ENCODE results near the gene THRSP. TPM values are rescaled to one million over a fixed set of nuclear protein-coding genes. Genes with fewer than 3 reads are reported as not detected.
"Not testable (repeated sequence)": the region's sequence is repeated elsewhere in the genome, so short reads cannot be mapped to it uniquely, and the experiment has no call there.

The THRSP gene
- not detected in 2 replicates for total RNA-seq (2014; rRNA removed; shearing (Covaris generic))

GRCh38 chr11:78063440-78064181 is at the start of gene THRSP:
TSS of gene THRSP (plus strand) at chr11:78063861. CDS start at chr11:78063882, 21 bp downstream.
- H3K4me3 ChIP-seq: no peak within 1 kb of the TSS
- H3K36me3 ChIP-seq: peaks cover 9% of the 10 kb centered on the region
- no peaks in the 10 kb centered on the region for H3K27me3 ChIP-seq
- H3K4me1 ChIP-seq: no peaks in the 10 kb centered on the region
- H3K9me3 ChIP-seq (replicated peaks): no peaks in the 10 kb centered on the region
- DNase-seq: no peak
- H3K27ac ChIP-seq: no peak within 1 kb of the TSS

GRCh38 chr11:78014937-78015520 is 48.6 kb upstream of the THRSP start:
- not testable (repeated sequence) for H3K4me3 ChIP-seq, H3K27ac ChIP-seq, DNase-seq

GRCh38 chr11:78015878-78016277 is 47.8 kb upstream of the THRSP start:
- H3K9me3 ChIP-seq (replicated peaks): no peaks in the 10 kb centered on the region
- H3K27me3 ChIP-seq: no peaks in the 10 kb centered on the region
- H3K4me3 ChIP-seq: no peak overlapping the region
- peaks cover 5% of the 10 kb centered on the region; the same call in 1 of the 2 replicates for H3K4me1 ChIP-seq
- H3K27ac ChIP-seq: no peak overlapping the region
- DNase-seq: no peak
- H3K36me3 ChIP-seq: no peaks in the 10 kb centered on the region

More at GRCh38 chr11:78014937-78015520, 48.6 kb upstream of the THRSP start:
- not testable (repeated sequence) for H3K9me3 ChIP-seq (replicated peaks); H3K36me3 ChIP-seq; H3K27me3 ChIP-seq; H3K4me1 ChIP-seq

GRCh38 chr11:78019808-78020207 is 43.9 kb upstream of the THRSP start:
- peaks cover 5% of the 10 kb centered on the region; the same call in 1 of the 2 replicates for H3K4me1 ChIP-seq
- DNase-seq: no peak
- H3K36me3 ChIP-seq: no peaks in the 10 kb centered on the region
- no peaks in the 10 kb centered on the region for H3K9me3 ChIP-seq (replicated peaks)
- no peak overlapping the region for H3K27ac ChIP-seq
- no peaks in the 10 kb centered on the region for H3K27me3 ChIP-seq
- H3K4me3 ChIP-seq: no peak overlapping the region

- no peak for DNase-seq
- no peaks in the 10 kb centered on the region for H3K9me3 ChIP-seq (replicated peaks)
- H3K4me1 ChIP-seq: peaks cover 5% of the 10 kb centered on the region; the same call in 1 of the 2 replicates
- H3K27me3 ChIP-seq: no peaks in the 10 kb centered on the region
- H3K27ac ChIP-seq: no peak overlapping the region
- no peak overlapping the region for H3K4me3 ChIP-seq
- H3K36me3 ChIP-seq: no peaks in the 10 kb centered on the region
Observed at GRCh38 chr11:78020246-78020645, 43.4 kb upstream of the THRSP start.

- H3K9me3 ChIP-seq (replicated peaks): no peaks in the 10 kb centered on the region
- H3K27ac ChIP-seq: no peak overlapping the region
- no peak overlapping the region for H3K4me3 ChIP-seq
- DNase-seq: no peak
- H3K36me3 ChIP-seq: no peaks in the 10 kb centered on the region
- H3K4me1 ChIP-seq: peaks cover 5% of the 10 kb centered on the region; the same call in 1 of the 2 replicates
- no peaks in the 10 kb centered on the region for H3K27me3 ChIP-seq
Observed at GRCh38 chr11:78021611-78022010, 42.0 kb upstream of the THRSP start.

GRCh38 chr11:78022397-78023396 is 41.0 kb upstream of the THRSP start, which contains the start of gene KCTD14:
TSS of gene KCTD14 (minus strand) at chr11:78023276. CDS start at chr11:78023249, 27 bp downstream.
- no peak for DNase-seq
- Histone ChIP-seq H3K36me3 (no peaks in the 10 kb centered on the region), H3K4me1 (peaks cover 5% of the 10 kb centered on the region; the same call in 1 of the 2 replicates), H3K9me3 (replicated peaks) (no peaks in the 10 kb centered on the region), H3K27me3 (no peaks in the 10 kb centered on the region), H3K4me3 (no peak within 1 kb of the TSS), H3K27ac (no peak within 1 kb of the TSS)

- peaks cover 5% of the 10 kb centered on the region; the same call in 1 of the 2 replicates for H3K4me1 ChIP-seq
- DNase-seq: no peak
- H3K4me3 ChIP-seq: no peak overlapping the region
- no peaks in the 10 kb centered on the region for H3K27me3 ChIP-seq
- H3K9me3 ChIP-seq (replicated peaks): no peaks in the 10 kb centered on the region
- H3K36me3 ChIP-seq: no peaks in the 10 kb centered on the region
- H3K27ac ChIP-seq: no peak overlapping the region
Observed at GRCh38 chr11:78023426-78023825, 40.2 kb upstream of the THRSP start.

GRCh38 chr11:78025378-78025777 is 38.3 kb upstream of the THRSP start:
- DNase-seq: no peak
- Histone ChIP-seq H3K27me3 (no peaks in the 10 kb centered on the region), H3K4me1 (peaks cover 5% of the 10 kb centered on the region), H3K9me3 (replicated peaks) (no peaks in the 10 kb centered on the region), H3K4me3 (no peak overlapping the region), H3K36me3 (no peaks in the 10 kb centered on the region), H3K27ac (no peak overlapping the region)

- Histone ChIP-seq H3K4me3 (no peak overlapping the region), H3K9me3 (replicated peaks) (no peaks in the 10 kb centered on the region), H3K27me3 (no peaks in the 10 kb centered on the region), H3K4me1 (peaks cover 22% of the 10 kb centered on the region), H3K36me3 (no peaks in the 10 kb centered on the region), H3K27ac (no peak overlapping the region)
- no peak for DNase-seq
Observed at GRCh38 chr11:78027759-78028158, 35.9 kb upstream of the THRSP start.

GRCh38 chr11:78028423-78028822 is 35.2 kb upstream of the THRSP start:
- not testable (repeated sequence) for H3K27ac ChIP-seq; H3K27me3 ChIP-seq; H3K9me3 ChIP-seq (replicated peaks); H3K4me3 ChIP-seq; DNase-seq; H3K36me3 ChIP-seq
- H3K4me1 ChIP-seq: peaks cover 22% of the 10 kb centered on the region

GRCh38 chr11:78030429-78031325 is 33.0 kb upstream of the THRSP start:
- peak; percentile 94 to 97 for DNase-seq
- Histone ChIP-seq H3K27me3 (no peaks in the 10 kb centered on the region), H3K4me1 (peaks cover 22% of the 10 kb centered on the region), H3K27ac (peak overlapping the region; percentile 43), H3K9me3 (replicated peaks) (no peaks in the 10 kb centered on the region), H3K4me3 (no peak overlapping the region), H3K36me3 (no peaks in the 10 kb centered on the region)

- Histone ChIP-seq H3K27ac (peak overlapping the region; percentile 11; the same call in 1 of the 2 replicates), H3K4me1 (peaks cover 22% of the 10 kb centered on the region), H3K36me3 (no peaks in the 10 kb centered on the region), H3K9me3 (replicated peaks) (no peaks in the 10 kb centered on the region), H3K27me3 (no peaks in the 10 kb centered on the region), H3K4me3 (no peak overlapping the region)
- DNase-seq: peak; percentile 45 to 72
Observed at GRCh38 chr11:78031629-78032028, 32.0 kb upstream of the THRSP start.

- peak; percentile 58 to 71 for DNase-seq
- Histone ChIP-seq H3K27ac (peak overlapping the region; percentile 11; the same call in 1 of the 2 replicates), H3K4me1 (peaks cover 23% of the 10 kb centered on the region), H3K4me3 (no peak overlapping the region), H3K36me3 (no peaks in the 10 kb centered on the region), H3K9me3 (replicated peaks) (no peaks in the 10 kb centered on the region), H3K27me3 (no peaks in the 10 kb centered on the region)
Observed at GRCh38 chr11:78032090-78032489, 31.6 kb upstream of the THRSP start.

Measured in SJCRH30 (cell line).